Activated CD8-positive, alpha-beta T cell treated with anti-CD3 and anti-CD28 coated beads for 36 hours (primary cell): ENCODE measurements around the gene AHRR. TPM values are rescaled to one million over a fixed set of nuclear protein-coding genes. Genes with fewer than 3 reads are reported as not detected.
"Not testable (repeated sequence)": the region's sequence is repeated elsewhere in the genome, so short reads cannot be mapped to it uniquely, and the experiment has no call there.

ENCODE experiments used
- ATAC-seq: fragments of 200-7000 bp; cut with Tn5 transposase; one replicate; pipeline ENCODE4 v1.10.0; 2021; ENCODE audit warnings: mild to moderate bottlenecking, moderate library complexity
- CTCF ChIA-PET: fragments of 350-600 bp; sonication (Branson Sonifier 250); formaldehyde crosslinking; loops from one replicate; lab custom pipeline; 2021; ENCODE audit warnings: antibody characterized with exemption; lab: Charles Lee
- POLR2A ChIA-PET: fragments of 350-600 bp; sonication (Branson Sonifier 250); formaldehyde crosslinking; loops from one replicate; lab custom pipeline; 2021; ENCODE audit warnings: antibody characterized with exemption; lab: Charles Lee
- DNase-seq: peaks from one replicate; pipeline ENCODE4 v3.0.0-alpha.2; 2020
- H3K27ac Mint-ChIP-seq: one replicate; pipeline ENCODE4 v1.8.0; 2021; ENCODE audit warnings: mild to moderate bottlenecking, mixed read lengths
- H3K27me3 Mint-ChIP-seq: one replicate; pipeline ENCODE4 v1.8.0; 2021; ENCODE audit warnings: mixed read lengths
- H3K36me3 Mint-ChIP-seq: one replicate; pipeline ENCODE4 v1.8.0; 2021; ENCODE audit warnings: low read depth, mixed read lengths
- H3K4me1 Mint-ChIP-seq: one replicate; pipeline ENCODE4 v1.8.0; 2021; ENCODE audit warnings: low read depth, mixed read lengths
- H3K4me3 Mint-ChIP-seq: one replicate; pipeline ENCODE4 v1.8.0; 2021; ENCODE audit warnings: mild to moderate bottlenecking, moderate library complexity, mixed read lengths
- H3K9me3 Mint-ChIP-seq: one replicate; pipeline ENCODE4 v1.8.0; 2021; ENCODE audit warnings: mixed read lengths
- CTCF ChIP-seq: fragments of 200-600 bp; IDR thresholded peaks from one replicate; pipeline ENCODE4 v1.8.0; 2022; ENCODE audit warnings: antibody characterized with exemption, mild to moderate bottlenecking
- intact Hi-C: fragments of 100-400 bp; cut with micrococcal nuclease; formaldehyde crosslinking; loops from one replicate; pipeline ENCODE4 v1.10.0; 2022
- total RNA-seq, 2 experiments: library from RNA; stranded (reverse); gene quantifications; one replicate each; pipeline ENCODE4 v1.2.3, GENCODE V29; 2021

The AHRR gene
- total RNA-seq, 2 experiments from 2014 or later = 26.3 to 27.9 TPM

- DNase-seq (no peak), ATAC-seq (no peak)
- intact Hi-C loops = no loop called here
- Mint-ChIP-seq H3K27me3 (no peaks in the 10 kb centered on the region), H3K4me1 (peaks cover 4% of the 10 kb centered on the region), H3K27ac (no peak overlapping the region), H3K36me3 (peaks cover 16% of the 10 kb centered on the region), H3K4me3 (no peak overlapping the region), H3K9me3 (no peaks in the 10 kb centered on the region)
- ChIA-PET POLR2A (interaction anchor here (0.8 kb wide), 1 partner anchor 114 kb away, joined by 3 read pairs; no protein-coding TSS in a partner anchor), CTCF (no interaction called here)
- TF ChIP-seq CTCF = no peak
Observed at GRCh38 chr5:308672-309271, 12.7 kb upstream of the AHRR start.

- H3K4me1 Mint-ChIP-seq, intact Hi-C loops, H3K9me3 Mint-ChIP-seq, H3K4me3 Mint-ChIP-seq, DNase-seq, ATAC-seq, POLR2A ChIA-PET, H3K27me3 Mint-ChIP-seq, CTCF ChIA-PET, H3K27ac Mint-ChIP-seq: not testable (repeated sequence)
- H3K36me3 Mint-ChIP-seq = peaks cover 16% of the 10 kb centered on the region
Observed at GRCh38 chr5:309831-310230, 11.7 kb upstream of the AHRR start.

GRCh38 chr5:310516-310915 lies 11.0 kb upstream of the AHRR start:
- intact Hi-C loops = no loop called here
- peaks cover 4% of the 10 kb centered on the region for H3K4me1 Mint-ChIP-seq
- H3K36me3 Mint-ChIP-seq = peaks cover 16% of the 10 kb centered on the region
- H3K27me3 Mint-ChIP-seq = no peaks in the 10 kb centered on the region
- no peak overlapping the region for H3K27ac Mint-ChIP-seq
- no peak for ATAC-seq
- CTCF ChIA-PET = no interaction called here
- no peak for TF ChIP-seq CTCF
- no peak for DNase-seq
- no peak overlapping the region for H3K4me3 Mint-ChIP-seq
- POLR2A ChIA-PET = no interaction called here
- no peaks in the 10 kb centered on the region for H3K9me3 Mint-ChIP-seq

- DNase-seq (no peak), ATAC-seq (no peak)
- no peaks in the 10 kb centered on the region for H3K9me3 Mint-ChIP-seq
- H3K4me1 Mint-ChIP-seq = peaks cover 4% of the 10 kb centered on the region
- ChIA-PET CTCF (interaction anchor here (1.0 kb wide), 1 partner anchor 121 kb away, joined by 3 read pairs; no protein-coding TSS in a partner anchor), POLR2A (no interaction called here)
- no peak overlapping the region for H3K4me3 Mint-ChIP-seq
- H3K36me3 Mint-ChIP-seq = peaks cover 14% of the 10 kb centered on the region
- intact Hi-C loops = no loop called here
- no peaks in the 10 kb centered on the region for H3K27me3 Mint-ChIP-seq
- TF ChIP-seq CTCF = no peak
- H3K27ac Mint-ChIP-seq = peak overlapping the region; percentile 34
Observed at GRCh38 chr5:310941-311434, 10.5 kb upstream of the AHRR start.

- H3K4me3 Mint-ChIP-seq = no peak overlapping the region
- no peak for TF ChIP-seq CTCF
- intact Hi-C loops = no loop called here
- no peaks in the 10 kb centered on the region for H3K27me3 Mint-ChIP-seq
- ChIA-PET CTCF (interaction anchor here (1.0 to 1.2 kb wide), 2 partner anchors 113 to 120 kb away, joined by 3 read pairs; no protein-coding TSS in a partner anchor), POLR2A (no interaction called here)
- H3K9me3 Mint-ChIP-seq = no peaks in the 10 kb centered on the region
- no peak overlapping the region for H3K27ac Mint-ChIP-seq
- H3K36me3 Mint-ChIP-seq = peaks cover 5% of the 10 kb centered on the region
- no peak for ATAC-seq
- peaks cover 7% of the 10 kb centered on the region for H3K4me1 Mint-ChIP-seq
- no peak for DNase-seq
Observed at GRCh38 chr5:311963-312362, 9.6 kb upstream of the AHRR start.
